ENCODE results near the gene GIN1.

- no peak for TF ChIP-seq CTCF (conservative IDR thresholded peaks at IDR 0.05; ENCODE audit: low read length)
- no peak for TF ChIP-seq EZH2phosphoT487 (IDR thresholded peaks at IDR 0.05; ENCODE audit: borderline replicate concordance, low read depth, low read length)
Measured at GRCh38 chr5:103066326-103066725, 53.6 kb downstream of the GIN1 start.

All from OCI-LY7 (cell line).